H1 (cell line): Measurements from ENCODE around the gene MAN2A1. TPM values are rescaled to one million over a fixed set of nuclear protein-coding genes. Genes with fewer than 3 reads are reported as not detected.

Source experiments
- CTCF ChIA-PET: fragments of 300-600 bp; sonication (Branson Sonifier 250); formaldehyde crosslinking; loops from one replicate; lab custom pipeline; 2021; ENCODE audit not compliant: partially characterized antibody; lab: Charles Lee
- POLR2A ChIA-PET: fragments of 300-600 bp; sonication (Branson Sonifier 250); formaldehyde crosslinking; loops from one replicate; lab custom pipeline; 2021; ENCODE audit warnings: inconsistent platforms; ENCODE audit not compliant: partially characterized antibody; lab: Charles Lee
- DNase-seq, 2 experiments: peaks; one replicate each; pipeline versions ENCODE4 v3.0.0 to v3.0.0-alpha.2; 2010 to 2022; ENCODE audit warnings: low spot score in 2 of 2, low read depth in 1 of 2, mixed read lengths in 1 of 2
- FAIRE-seq: peaks from 2 replicates; lab custom pipeline; 2011; peaks lifted over from hg19 to GRCh38; lab: Jason Lieb, UNC
- H2AFZ ChIP-seq: 2 replicates; pipeline ENCODE4 v1.8.1; 2012; ENCODE audit warnings: low read length, inconsistent platforms
- H2AK5ac ChIP-seq: 2 replicates; pipeline ENCODE4 v1.6.1; 2013; ENCODE audit warnings: low read depth, low read length
- H2BK120ac ChIP-seq: replicated peaks from 2 replicates; pipeline ENCODE3; 2013; ENCODE audit warnings: low read depth, low read length, inconsistent platforms
- H2BK12ac ChIP-seq: 2 replicates; pipeline ENCODE4 v1.6.1; 2013; ENCODE audit warnings: low read depth, low read length
- H2BK15ac ChIP-seq: 2 replicates; pipeline ENCODE4 v1.6.1; 2013; ENCODE audit warnings: low read length
- H2BK20ac ChIP-seq: 2 replicates; pipeline ENCODE4 v1.6.1; 2013; ENCODE audit warnings: low read length
- H2BK5ac ChIP-seq: 2 replicates; pipeline ENCODE4 v1.6.1; 2013; ENCODE audit warnings: low read depth, low read length
- H3K14ac ChIP-seq: 2 replicates; pipeline ENCODE4 v1.6.1; 2013; ENCODE audit warnings: inconsistent platforms; ENCODE audit not compliant: insufficient read length
- H3K18ac ChIP-seq: 2 replicates; pipeline ENCODE4 v1.6.1; 2013; ENCODE audit warnings: low read length; ENCODE audit errors: extremely low read depth
- H3K23ac ChIP-seq: 2 replicates; pipeline ENCODE4 v1.6.1; 2013; ENCODE audit warnings: inconsistent platforms; ENCODE audit not compliant: insufficient read length
- H3K23me2 ChIP-seq: 2 replicates; pipeline ENCODE4 v1.6.1; 2013; ENCODE audit warnings: low read depth, low read length
- H3K27ac ChIP-seq: 2 replicates; pipeline ENCODE4 v1.6.1; 2011; ENCODE audit warnings: low read depth, low read length, inconsistent platforms
- H3K27me3 ChIP-seq, 4 experiments: replicated peaks in 1 of 4; 1 replicate in 1 of 4; 2 replicates in 3 of 4; pipeline versions ENCODE4 v1.6.1 to v1.8.1; 2011 to 2013; ENCODE audit warnings: low read length in 3 of 4, mild to moderate bottlenecking in 3 of 4, inconsistent platforms in 2 of 4, mixed read lengths in 2 of 4, moderate library complexity in 1 of 4; ENCODE audit not compliant: control insufficient read depth in 3 of 4, insufficient read depth in 3 of 4; ENCODE audit errors: extremely low read depth in 1 of 4
- H3K36me3 ChIP-seq, 4 experiments: 2 replicates each; pipeline versions ENCODE4 v1.6.1 to v1.8.1; 2011 to 2013; ENCODE audit warnings: mild to moderate bottlenecking in 4 of 4, low read length in 3 of 4, moderate library complexity in 2 of 4, control low read depth in 1 of 4, inconsistent platforms in 1 of 4; ENCODE audit not compliant: insufficient read depth in 4 of 4, control insufficient read depth in 2 of 4
- H3K4ac ChIP-seq: replicated peaks from 2 replicates; pipeline ENCODE3; 2013; ENCODE audit warnings: low read length, low read depth, mixed read lengths, inconsistent platforms; ENCODE audit not compliant: insufficient read length
- H3K4me1 ChIP-seq, 4 experiments: replicated peaks in 1 of 4; 1 replicate in 1 of 4; 2 replicates in 3 of 4; pipeline versions ENCODE4 v1.6.1 to v1.8.1; 2011 to 2013; ENCODE audit warnings: low read length in 3 of 4, inconsistent platforms in 2 of 4, mixed read lengths in 1 of 4; ENCODE audit not compliant: insufficient read depth in 4 of 4, control insufficient read depth in 3 of 4
- H3K4me2 ChIP-seq, 2 experiments: 2 replicates each; pipeline versions ENCODE4 v1.6.1 to v1.8.1; 2011 to 2013; ENCODE audit warnings: low read depth in 2 of 2, low read length in 2 of 2, control low read depth in 1 of 2, inconsistent platforms in 1 of 2, mild to moderate bottlenecking in 1 of 2; ENCODE audit not compliant: insufficient read depth in 1 of 2
- H3K4me3 ChIP-seq, 4 experiments: fragments of 200-600, 300-600 bp in 1 of 4; sonication (generic), shearing (Covaris generic), sonication (Bioruptor Twin) in 1 of 4; 2 replicates each; pipeline versions ENCODE4 v1.5.1 to v1.8.1; 2011 to 2016; ENCODE audit warnings: low read length in 4 of 4, low read depth in 3 of 4, control low read depth in 2 of 4, inconsistent platforms in 2 of 4, mild to moderate bottlenecking in 2 of 4, mixed read lengths in 1 of 4, moderate library complexity in 1 of 4; ENCODE audit not compliant: insufficient read depth in 2 of 4; ENCODE audit errors: extremely low read depth in 1 of 4
- H3K56ac ChIP-seq: replicated peaks from 2 replicates; pipeline ENCODE3; 2013; ENCODE audit warnings: low read depth, mild to moderate bottlenecking, mixed read lengths, low read length, inconsistent platforms; ENCODE audit not compliant: insufficient read length
- H3K79me1 ChIP-seq: 2 replicates; pipeline ENCODE4 v1.6.1; 2013; ENCODE audit warnings: low read depth, low read length, control low read depth
- H3K79me2 ChIP-seq, 2 experiments: 2 replicates each; pipeline versions ENCODE4 v1.6.1 to v1.8.1; 2012 to 2013; ENCODE audit warnings: low read length in 2 of 2, mild to moderate bottlenecking in 2 of 2, inconsistent platforms in 1 of 2; ENCODE audit not compliant: insufficient read depth in 2 of 2, control insufficient read depth in 1 of 2
- H3K9ac ChIP-seq, 4 experiments: replicated peaks in 1 of 4; 1 replicate in 1 of 4; 2 replicates in 3 of 4; pipeline versions ENCODE4 v1.6.1 to v1.8.1; 2011 to 2013; ENCODE audit warnings: low read depth in 3 of 4, low read length in 3 of 4, control low read depth in 2 of 4, mild to moderate bottlenecking in 2 of 4, moderate library complexity in 2 of 4, inconsistent platforms in 1 of 4; ENCODE audit errors: extremely low read depth in 1 of 4
- H3K9me3 ChIP-seq, 2 experiments: 2 replicates each; pipeline versions ENCODE4 v1.6.1 to v1.8.1; 2012 to 2013; ENCODE audit warnings: mild to moderate bottlenecking in 2 of 2, moderate library complexity in 2 of 2, control low read depth in 1 of 2, inconsistent platforms in 1 of 2, low read depth in 1 of 2, low read length in 1 of 2, mixed read lengths in 1 of 2; ENCODE audit not compliant: insufficient read depth in 2 of 2
- H4K20me1 ChIP-seq, 2 experiments: replicated peaks in 1 of 2; 2 replicates each; pipeline versions ENCODE3 to v1.8.1; 2011 to 2013; ENCODE audit warnings: inconsistent platforms in 2 of 2, low read length in 2 of 2, mild to moderate bottlenecking in 1 of 2; ENCODE audit not compliant: insufficient read depth in 2 of 2, control insufficient read depth in 1 of 2
- H4K5ac ChIP-seq: 2 replicates; pipeline ENCODE4 v1.6.1; 2013; ENCODE audit warnings: low read length, low read depth, mixed read lengths, inconsistent platforms; ENCODE audit not compliant: insufficient read length
- H4K8ac ChIP-seq: 2 replicates; pipeline ENCODE4 v1.8.0; 2013; ENCODE audit warnings: mild to moderate bottlenecking, moderate library complexity, low read length, inconsistent platforms; ENCODE audit not compliant: insufficient read depth; ENCODE audit errors: extremely low read depth
- H4K91ac ChIP-seq: replicated peaks from 2 replicates; pipeline ENCODE3; 2013; ENCODE audit warnings: low read length, mixed read lengths, inconsistent platforms; ENCODE audit not compliant: insufficient read length
- CBX8 ChIP-seq: fragments of 300-800, 300-1000 bp; sonication (generic); IDR thresholded peaks from 2 replicates; pipeline ENCODE4 v1.7.1; 2016; ENCODE audit warnings: low read depth, low read length, borderline replicate concordance
- CTBP2 ChIP-seq: IDR thresholded peaks from 2 replicates; pipeline ENCODE4 v1.7.0; 2011; ENCODE audit warnings: borderline replicate concordance, mild to moderate bottlenecking, moderate library complexity, mixed read lengths, low read length; ENCODE audit not compliant: insufficient read depth, insufficient read length
- EP300 ChIP-seq, 2 experiments: IDR thresholded peaks; 1 replicate in 1 of 2; 2 replicates in 1 of 2; pipeline ENCODE4 v1.6.1; 2011 to 2012; ENCODE audit warnings: low read depth in 2 of 2, low read length in 2 of 2, mild to moderate bottlenecking in 2 of 2, borderline replicate concordance in 1 of 2, inconsistent platforms in 1 of 2, moderate library complexity in 1 of 2
- EZH2 ChIP-seq: fragments of 200-600 bp; sonication (generic); IDR thresholded peaks from 2 replicates; pipeline ENCODE4 v1.7.1; 2012; ENCODE audit warnings: low read depth, mild to moderate bottlenecking, moderate library complexity, low read length, inconsistent platforms; ENCODE audit not compliant: severe bottlenecking
- HDAC6 ChIP-seq: IDR thresholded peaks from one replicate; pipeline ENCODE4 v1.7.1; 2012; ENCODE audit warnings: low read depth, mild to moderate bottlenecking, inconsistent platforms, low read length, moderate library complexity
- NANOG ChIP-seq: IDR thresholded peaks from 2 replicates; pipeline ENCODE4 v1.6.1; 2011; ENCODE audit warnings: low read length, low read depth, mild to moderate bottlenecking, inconsistent platforms; ENCODE audit not compliant: insufficient read depth, poor library complexity, severe bottlenecking
- POLR2A ChIP-seq, 2 experiments: IDR thresholded peaks; 1 replicate in 1 of 2; 2 replicates in 1 of 2; pipeline ENCODE4 v1.6.1; 2011; ENCODE audit warnings: low read depth in 2 of 2, low read length in 2 of 2, mild to moderate bottlenecking in 2 of 2; ENCODE audit errors: control extremely low read depth in 1 of 2
- POU5F1 ChIP-seq: IDR thresholded peaks from 2 replicates; pipeline ENCODE4 v1.6.1; 2011; ENCODE audit warnings: low read depth, mild to moderate bottlenecking, low read length, moderate library complexity
- RNF2 ChIP-seq: fragments of 200-900, 300-1000 bp; sonication (generic); IDR thresholded peaks from 2 replicates; pipeline ENCODE4 v1.7.1; 2016; ENCODE audit warnings: borderline replicate concordance, low read depth, mild to moderate bottlenecking, antibody characterized with exemption, low read length; ENCODE audit not compliant: poor library complexity, severe bottlenecking; ENCODE audit errors: missing control alignments
- RXRA ChIP-seq: IDR thresholded peaks from 2 replicates; pipeline ENCODE4 v1.6.1; 2011; ENCODE audit warnings: low read depth, mild to moderate bottlenecking, low read length, moderate library complexity; ENCODE audit not compliant: insufficient read depth
- SP2 ChIP-seq: IDR thresholded peaks from 2 replicates; pipeline ENCODE4 v1.6.1; 2012; ENCODE audit warnings: mild to moderate bottlenecking, low read length, inconsistent platforms
- SRF ChIP-seq: IDR thresholded peaks from 2 replicates; pipeline ENCODE4 v1.6.1; 2011; ENCODE audit warnings: mild to moderate bottlenecking, low read depth, low read length, moderate library complexity
- TCF12 ChIP-seq: IDR thresholded peaks from 2 replicates; pipeline ENCODE4 v1.6.1; 2011; ENCODE audit warnings: low read depth, mild to moderate bottlenecking, low read length
- YY1 ChIP-seq: IDR thresholded peaks from 2 replicates; pipeline ENCODE4 v1.6.1; 2011; ENCODE audit warnings: low read depth, mild to moderate bottlenecking, low read length
- WGBS, 2 experiments: shearing (Covaris generic) in 1 of 2; methylation state at CpG; one replicate each; pipeline versions ENCODE4 v1.1.6 to v1.1.7; 2013 to 2015; ENCODE audit warnings: low lambda C conversion rate in 2 of 2, mixed read lengths in 2 of 2, inconsistent platforms in 1 of 2, low coverage in 1 of 2, missing lambda C conversion rate in 1 of 2; ENCODE audit not compliant: insufficient replicate concordance in 2 of 2, insufficient coverage in 1 of 2, insufficient read length in 1 of 2; ENCODE audit errors: extremely low coverage in 1 of 2, missing lambda C conversion rate in 1 of 2; 5-methylcytosine and 5-hydroxymethylcytosine counted together
- polyA plus RNA-seq, 7 experiments: library from polyadenylated mRNA; depleted of rRNA in 3 of 7; stranded (reverse) in 5 of 7; unstranded in 2 of 7; fragments of >200 nt in 5 of 7; fragments of 200-250 nt in 2 of 7; gene quantifications; 1 replicate in 5 of 7; 2 replicates in 1 of 7; 4 replicates in 1 of 7; pipeline versions ENCODE4 v1.2.1 to v1.2.3, GENCODE V29; 2011 to 2013; ENCODE audit warnings: missing spikeins in 2 of 7, mixed read lengths in 2 of 7
- total RNA-seq: library from RNA; stranded (reverse); fragmentation: NEBNext Ultra II Directional; extraction: Animal tissue kit (Norgen Biotek cat#: 25700); gene quantifications from 2 replicates; pipeline ENCODE4 v1.2.1, GENCODE V29; 2021

MAN2A1 gene
- total and polyA plus RNA-seq, 2 of the 8 experiments (the other 6 are each of a cell fraction or from before 2014, with no cell fraction given), result 29.1 to 102 TPM

DNA sequence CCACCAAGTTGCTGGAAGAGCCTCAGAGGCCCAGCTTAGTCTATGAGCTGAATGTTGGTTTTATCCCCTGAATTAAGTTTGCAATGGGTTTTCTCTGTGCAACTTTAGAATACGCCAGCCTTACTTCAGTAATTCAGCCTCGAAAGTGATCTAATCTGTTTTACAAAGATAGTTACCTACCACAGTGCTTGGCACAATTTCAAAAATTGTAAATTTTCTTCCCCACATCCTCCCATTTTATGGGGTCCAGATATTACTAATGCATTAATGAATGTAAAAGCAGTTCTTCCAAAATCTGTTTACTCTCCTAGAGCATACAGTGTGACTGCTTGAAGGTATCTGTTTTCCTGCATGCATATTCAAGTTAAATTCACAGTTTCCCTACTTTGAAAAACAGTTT, 172.6 kb downstream of the MAN2A1 start:
- H3K9ac ChIP-seq, result no peak overlapping the region
- no peaks in the 10 kb centered on the region; the same call in 1 of the 2 replicates for H3K23me2 ChIP-seq
- no peak overlapping the region for H2BK15ac ChIP-seq
- ChIA-PET CTCF (interaction anchor here (1.3 kb wide), 1 partner anchor 8 kb away, joined by 3 read pairs; no protein-coding TSS in a partner anchor), POLR2A (no interaction called here)
- H2AK5ac ChIP-seq, result no peak overlapping the region
- no peak overlapping the region for H3K14ac ChIP-seq
- H3K27me3 ChIP-seq, result peaks cover 0 to 3% (median 0%) of the 10 kb centered on the region in 4 experiments; a peak in 1 of 7 replicates
- DNase-seq (no peak), FAIRE-seq (no peak)
- 98% methylated on average over 2 of the region's 2 CpGs; no CpG with 5 or more reads in 1 of the 2 experiments for WGBS, 2 experiments
- no peak overlapping the region for H2BK12ac ChIP-seq
- no peak overlapping the region for H3K56ac ChIP-seq
- H4K5ac ChIP-seq, result no peak overlapping the region
- H3K4me1 ChIP-seq, result peaks cover 0 to 5% (median under 1%) of the 10 kb centered on the region in 4 experiments; a peak in 2 of 7 replicates
- H4K91ac ChIP-seq, result no peak overlapping the region
- no peaks in the 10 kb centered on the region for H3K79me2 ChIP-seq
- H3K9me3 ChIP-seq, result no peaks in the 10 kb centered on the region
- no peak overlapping the region for H2BK5ac ChIP-seq
- no peak overlapping the region for H3K18ac ChIP-seq
- H3K27ac ChIP-seq, result no peak overlapping the region
- no peak overlapping the region for H2BK120ac ChIP-seq
- no peak overlapping the region for H3K4me2 ChIP-seq
- no peak overlapping the region for H2AFZ ChIP-seq
- no peak overlapping the region for H3K4ac ChIP-seq
- H3K36me3 ChIP-seq, result peaks cover 2 to 54% (median 30%) of the 10 kb centered on the region in 4 experiments; a peak in 6 of 8 replicates
- no peak overlapping the region for H3K23ac ChIP-seq
- H4K20me1 ChIP-seq, result peaks cover 2% of the 10 kb centered on the region in 2 experiments
- H2BK20ac ChIP-seq, result no peak overlapping the region
- H4K8ac ChIP-seq, result no peak overlapping the region
- H3K4me3 ChIP-seq, result no peak overlapping the region
- no peaks in the 10 kb centered on the region for H3K79me1 ChIP-seq
- TF ChIP-seq RNF2, result no peak
- no peak for TF ChIP-seq HDAC6
- no peak for TF ChIP-seq EP300 (IDR thresholded peaks at IDR 0.05; ENCODE audit: borderline replicate concordance in 1 of 2, low read depth in 2 of 2, low read length in 2 of 2)
- TF ChIP-seq EZH2, result no peak
- TF ChIP-seq YY1, result no peak
- TF ChIP-seq RXRA, result no peak
- TF ChIP-seq NANOG, result no peak
- TF ChIP-seq POLR2A (IDR thresholded peaks at IDR 0.05; ENCODE audit: control extremely low read depth in 1 of 2, low read depth in 2 of 2, low read length in 2 of 2), result no peak
- TF ChIP-seq CTBP2, result no peak
- no peak for TF ChIP-seq SP2
- TF ChIP-seq TCF12, result no peak
- TF ChIP-seq SRF, result no peak
- TF ChIP-seq POU5F1, result no peak
- no peak for TF ChIP-seq CBX8
